HG02943 (cell line): ENCODE measurements around the gene TYMS.

Experiments used
- ATAC-seq: cut with Tn5 transposase; IDR thresholded peaks from one replicate; pipeline ENCODE4 v1.9.1; 2021; ENCODE audit warnings: mild to moderate bottlenecking, low read depth, moderate library complexity; ENCODE audit not compliant: unreplicated experiment

Gene TYMS

DNA sequence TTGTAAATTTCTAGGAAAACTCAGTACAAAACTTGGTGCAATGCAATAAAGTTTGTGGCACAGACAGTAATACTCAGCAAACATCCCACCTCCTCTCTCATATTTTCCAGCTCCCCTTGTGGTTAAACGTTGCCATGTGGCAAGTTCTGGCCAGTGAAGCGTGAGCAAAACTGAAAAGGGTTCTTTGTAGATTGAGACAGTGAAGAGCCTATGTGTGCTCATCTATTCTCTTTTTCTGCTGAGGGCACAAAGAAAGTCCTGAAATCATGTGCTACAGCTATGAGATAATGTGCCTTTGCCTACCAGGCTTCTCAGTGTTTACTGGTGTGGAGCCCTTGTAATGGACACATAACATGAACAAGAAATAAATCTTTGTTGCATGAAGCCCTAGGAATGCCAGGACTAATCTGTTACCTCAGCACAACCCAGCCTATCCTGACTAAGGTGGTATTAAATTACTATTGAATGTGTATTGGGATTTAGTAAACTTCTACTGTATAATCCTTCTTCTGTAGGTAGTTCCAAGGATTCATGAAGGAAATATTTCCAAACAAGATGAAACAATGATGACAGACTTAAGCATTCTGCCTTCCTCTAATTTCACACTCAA lies 13.0 kb upstream of the TYMS start:
- no peak for ATAC-seq

DNA sequence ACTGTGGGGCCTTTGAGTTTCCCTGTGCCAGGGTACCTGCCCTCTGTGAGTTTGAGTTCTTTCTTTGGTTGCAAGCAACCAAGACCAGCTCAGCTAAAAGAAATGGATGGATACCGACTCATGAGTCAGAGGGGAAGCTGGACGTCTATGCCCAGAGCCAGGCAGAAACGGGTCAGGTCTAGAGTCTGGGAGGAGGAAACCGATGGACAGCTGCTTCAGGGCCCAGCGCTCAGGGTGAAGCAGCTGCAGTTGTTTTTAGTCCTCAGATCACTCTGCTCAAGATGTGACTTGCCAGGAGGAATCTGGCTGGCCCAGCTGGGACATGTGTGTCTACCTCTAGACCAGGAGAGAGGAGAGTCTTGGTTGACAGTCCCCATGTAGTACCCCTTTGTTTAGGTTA lies 10.1 kb upstream of the TYMS start:
- no peak for ATAC-seq

DNA sequence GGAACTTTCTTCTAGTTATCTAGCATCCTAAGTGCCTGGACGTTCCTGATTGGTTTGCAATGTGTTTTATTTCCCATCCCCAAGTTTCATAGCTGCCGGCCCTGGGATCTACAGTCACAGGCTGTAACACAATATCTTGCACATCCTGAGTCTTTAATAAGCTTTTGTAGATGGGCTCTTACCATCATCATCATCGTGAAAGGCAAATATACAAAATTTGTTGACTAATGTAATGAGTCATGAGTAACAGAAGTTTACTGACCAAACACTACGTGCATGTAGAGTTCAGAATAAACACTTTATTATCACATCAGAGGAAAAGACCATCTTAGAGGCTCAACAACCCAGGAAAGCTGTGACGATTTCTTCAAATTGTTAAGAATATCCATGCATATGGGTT lies 8.1 kb upstream of the TYMS start:
- no peak for ATAC-seq

DNA sequence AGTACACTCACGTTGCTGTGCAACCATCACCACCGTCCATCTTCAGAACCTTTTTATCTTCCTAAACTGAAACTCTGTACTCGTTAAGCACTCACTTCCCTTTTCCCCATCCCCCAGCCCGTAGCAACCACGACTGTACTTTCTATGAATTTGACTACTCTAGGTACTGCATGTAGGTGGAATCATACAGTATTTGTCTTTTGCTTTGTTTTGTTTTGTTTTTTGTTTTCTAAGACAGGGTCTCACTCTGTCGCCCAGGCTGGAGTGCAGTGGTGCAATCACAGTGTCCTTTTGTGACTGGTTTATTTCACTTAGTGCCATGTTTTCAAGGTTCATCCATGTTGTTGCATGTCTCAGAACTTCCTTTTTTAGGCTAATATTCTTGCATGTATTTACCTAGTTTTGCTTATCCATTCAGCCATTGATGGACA lies 7.0 kb upstream of the TYMS start:
- ATAC-seq: peak; percentile 94

DNA sequence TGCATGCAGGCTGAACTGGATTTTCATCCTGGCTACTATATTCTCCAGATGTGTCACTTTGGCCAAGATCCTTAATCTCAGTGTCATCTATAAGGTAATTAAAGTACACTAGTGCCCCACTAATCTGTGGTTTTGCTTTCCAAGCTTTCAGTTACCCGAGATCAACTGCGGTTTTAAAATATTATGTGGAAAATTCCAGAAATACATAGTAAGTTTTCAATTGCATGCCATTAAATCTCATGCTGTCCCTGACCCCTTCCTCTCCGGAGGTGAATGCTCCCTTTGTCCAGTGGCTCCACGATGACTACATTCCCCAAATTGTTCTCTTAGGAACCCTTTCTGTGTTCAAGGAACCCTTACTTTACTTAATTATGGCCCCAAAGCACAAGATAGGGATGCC lies 5.3 kb upstream of the TYMS start:
- ATAC-seq: no peak

DNA sequence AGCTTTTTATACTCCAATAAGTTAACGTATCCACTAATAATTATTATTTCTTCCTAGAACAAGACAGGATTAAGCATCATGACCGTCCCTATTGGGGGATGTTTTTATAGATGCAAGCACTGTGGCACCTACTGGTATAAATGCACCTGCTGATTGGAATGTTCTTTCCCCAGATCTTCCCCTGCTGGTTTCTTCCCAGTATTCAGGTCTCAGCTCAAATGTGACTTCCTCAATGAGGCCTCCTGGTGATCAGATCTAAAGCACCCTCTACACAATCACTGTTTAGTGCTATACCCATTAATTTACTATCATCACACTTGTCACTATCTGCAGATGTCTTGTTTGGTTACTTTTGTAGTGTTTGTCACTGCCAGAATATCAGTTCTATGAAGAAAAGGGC lies 3.9 kb upstream of the TYMS start:
- no peak for ATAC-seq

DNA sequence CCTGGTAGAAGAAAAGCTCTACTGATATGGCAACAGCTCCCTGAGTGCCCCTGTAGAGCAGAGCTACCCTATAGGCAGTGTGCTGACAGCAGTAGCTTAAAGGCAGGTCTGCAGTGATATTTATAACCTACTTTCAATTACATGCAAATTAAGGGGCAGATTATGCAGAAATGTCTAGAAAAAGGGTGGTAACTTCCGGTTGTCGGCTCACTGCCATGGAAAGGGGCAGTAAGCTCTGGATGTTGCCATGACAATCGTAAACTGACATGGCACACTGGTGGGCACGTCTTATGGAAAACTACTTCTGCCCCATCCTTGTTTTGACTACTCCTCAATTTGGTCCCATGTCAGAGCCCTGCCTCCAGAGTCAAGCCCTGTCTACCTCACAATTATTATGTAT lies 2.9 kb upstream of the TYMS start:
- no peak for ATAC-seq

DNA sequence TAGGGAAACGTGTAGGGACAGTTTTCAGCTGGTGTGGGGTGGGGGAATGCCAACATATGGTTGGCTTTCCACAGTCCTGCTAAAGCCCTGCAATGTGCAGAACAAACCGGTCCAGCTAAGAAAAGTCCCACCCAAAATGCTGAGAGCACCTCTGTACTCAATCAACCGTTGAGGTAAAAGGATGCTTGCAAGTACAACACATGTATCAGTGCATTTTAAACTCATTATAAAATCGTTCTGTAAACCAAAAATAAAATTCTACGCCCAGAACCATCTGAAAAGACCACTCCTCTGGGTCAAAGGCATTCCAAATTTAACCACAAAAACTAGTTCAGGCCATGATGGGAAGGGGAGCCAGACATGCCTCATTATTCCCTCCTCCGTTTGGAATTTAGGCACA lies 2.0 kb upstream of the TYMS start:
- ATAC-seq: no peak

DNA sequence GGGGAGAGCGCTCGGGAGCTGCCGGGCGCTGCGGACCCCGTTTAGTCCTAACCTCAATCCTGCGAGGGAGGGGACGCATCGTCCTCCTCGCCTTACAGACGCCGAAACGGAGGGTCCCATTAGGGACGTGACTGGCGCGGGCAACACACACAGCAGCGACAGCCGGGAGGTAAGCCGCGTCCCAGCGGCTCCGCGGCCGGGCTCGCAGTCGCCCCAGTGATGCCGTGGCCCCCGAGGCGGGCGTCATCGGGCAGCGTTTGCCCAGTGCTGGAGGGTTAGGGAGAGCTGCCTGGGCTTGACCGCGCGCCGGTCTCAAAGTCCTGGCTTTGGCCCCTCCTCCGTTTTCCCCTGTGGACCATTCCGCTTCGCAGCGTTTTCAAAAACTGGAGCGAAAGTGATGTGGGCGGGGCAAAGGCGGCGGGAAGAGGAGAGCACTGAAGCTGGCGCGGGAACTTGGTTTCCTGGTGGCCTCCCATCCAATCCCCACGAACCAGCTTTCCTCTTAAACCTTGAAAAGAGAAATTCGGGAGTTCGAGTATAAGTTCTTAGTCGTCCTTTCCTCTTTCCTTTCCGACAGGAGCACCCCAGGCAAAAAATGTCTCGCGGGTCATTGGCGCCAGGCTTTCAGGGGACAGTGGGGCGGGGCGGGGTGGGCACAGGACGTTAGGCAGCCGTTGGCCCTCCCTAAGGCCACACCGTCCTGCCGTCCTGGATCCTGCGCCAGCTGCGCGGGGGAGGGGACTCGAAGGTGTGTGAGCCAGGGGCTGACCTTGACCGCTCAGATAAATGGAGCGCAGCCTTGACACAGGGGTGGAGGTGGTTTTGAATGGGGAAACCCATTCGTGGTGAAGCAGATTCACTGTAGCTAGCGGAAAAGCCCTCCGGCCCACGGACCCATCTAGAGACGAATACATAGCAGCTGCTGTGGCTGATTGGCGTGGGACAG lies 821 bp downstream of the TYMS start:
- peak; percentile 58 for ATAC-seq

DNA sequence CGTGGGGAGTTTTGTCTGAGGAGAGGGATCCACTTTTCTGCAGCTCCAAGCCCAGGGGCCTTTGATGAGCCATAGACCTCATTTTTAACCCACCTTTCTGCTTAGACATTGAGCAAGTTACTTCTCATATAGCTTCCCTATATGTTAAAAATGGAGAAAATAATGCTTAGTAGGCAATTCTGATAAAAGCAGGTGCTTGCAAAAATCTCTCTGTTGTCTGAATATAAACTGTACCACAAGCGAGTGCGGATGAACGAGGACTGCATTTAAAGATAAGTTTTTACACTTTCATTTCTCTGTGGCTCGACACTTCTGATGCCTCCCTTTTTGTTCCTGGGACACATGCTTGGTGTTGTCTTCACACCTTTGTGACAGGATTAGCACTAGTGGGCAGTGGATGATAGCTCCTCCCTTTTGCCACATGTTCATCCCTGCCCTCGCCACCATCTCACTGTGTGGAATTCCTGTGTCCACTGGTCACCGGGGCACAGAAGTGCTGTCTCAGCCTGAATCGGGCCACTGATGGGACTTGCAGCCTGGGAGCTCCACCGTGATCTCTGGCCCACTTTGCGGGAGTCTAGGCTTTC lies 1.6 kb downstream of the TYMS start:
- no peak for ATAC-seq

DNA sequence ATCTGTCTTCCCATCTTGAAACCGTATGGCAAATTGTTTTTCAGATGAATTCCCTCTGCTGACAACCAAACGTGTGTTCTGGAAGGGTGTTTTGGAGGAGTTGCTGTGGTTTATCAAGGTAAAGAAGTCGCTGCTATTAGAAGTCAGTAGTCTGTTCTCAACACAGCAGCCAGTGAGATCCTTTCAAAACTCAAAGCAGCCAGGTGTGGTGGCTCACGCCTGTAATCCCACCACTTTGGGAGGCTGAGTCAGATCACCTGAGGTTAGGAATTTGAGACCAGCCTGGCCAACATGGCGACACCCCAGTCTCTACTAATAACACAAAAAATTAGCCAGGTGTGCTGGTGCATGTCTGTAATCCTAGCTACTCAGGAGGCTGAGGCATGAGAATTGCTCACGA lies 2.1 kb downstream of the TYMS start:
- ATAC-seq: no peak

DNA sequence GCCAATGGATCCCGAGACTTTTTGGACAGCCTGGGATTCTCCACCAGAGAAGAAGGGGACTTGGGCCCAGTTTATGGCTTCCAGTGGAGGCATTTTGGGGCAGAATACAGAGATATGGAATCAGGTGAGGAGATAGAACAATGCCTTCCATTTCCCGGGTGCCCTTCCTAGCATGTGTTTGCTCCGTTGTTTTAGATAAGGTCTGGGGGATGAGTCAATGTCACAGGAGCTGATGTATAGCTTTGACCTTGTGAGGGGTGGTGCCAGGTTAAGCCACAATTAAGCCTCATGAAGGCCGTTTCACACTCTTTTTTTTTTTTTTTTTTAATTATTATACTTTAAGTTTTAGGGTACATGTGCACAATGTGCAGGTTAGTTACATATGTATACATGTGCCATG lies 4.7 kb downstream of the TYMS start:
- no peak for ATAC-seq

DNA sequence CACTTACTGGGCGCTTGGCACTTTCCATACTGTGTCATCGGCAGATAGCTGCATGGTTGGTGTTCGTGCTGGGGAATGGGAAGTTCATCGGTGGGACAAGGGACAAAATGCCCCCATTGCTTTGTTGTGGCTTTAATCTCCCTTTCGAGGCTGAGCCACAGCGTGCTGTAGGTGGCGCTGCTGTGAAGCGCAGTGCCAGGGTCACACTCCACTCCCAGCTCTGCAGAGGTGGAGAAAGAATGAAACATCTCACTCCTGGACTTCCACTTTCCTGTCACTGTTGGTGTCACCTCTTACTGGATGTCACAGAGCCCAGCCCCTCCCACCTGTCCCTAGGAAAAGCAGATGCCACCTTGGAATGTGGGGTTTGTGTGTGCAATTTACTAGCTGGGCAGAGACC lies 8.7 kb downstream of the TYMS start:
- no peak for ATAC-seq

DNA sequence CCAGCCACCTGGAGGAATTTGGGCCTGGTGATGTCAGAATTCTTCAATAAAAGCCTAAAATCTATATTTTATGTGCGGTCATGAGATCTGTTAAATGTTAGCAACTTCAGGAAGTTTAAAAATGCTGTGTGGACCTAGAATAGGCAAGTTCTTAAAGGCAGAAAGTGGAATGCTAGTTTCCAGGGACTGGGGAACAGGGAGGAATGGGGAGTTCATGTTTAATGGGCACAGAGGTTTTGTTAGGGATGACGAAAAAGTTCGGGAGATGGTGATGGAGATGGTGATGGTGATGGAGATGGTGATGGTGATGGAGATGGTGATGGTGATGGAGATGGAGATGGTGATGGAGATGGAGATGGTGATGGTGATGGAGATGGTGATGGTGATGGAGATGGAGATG lies 9.2 kb downstream of the TYMS start:
- ATAC-seq: no peak

DNA sequence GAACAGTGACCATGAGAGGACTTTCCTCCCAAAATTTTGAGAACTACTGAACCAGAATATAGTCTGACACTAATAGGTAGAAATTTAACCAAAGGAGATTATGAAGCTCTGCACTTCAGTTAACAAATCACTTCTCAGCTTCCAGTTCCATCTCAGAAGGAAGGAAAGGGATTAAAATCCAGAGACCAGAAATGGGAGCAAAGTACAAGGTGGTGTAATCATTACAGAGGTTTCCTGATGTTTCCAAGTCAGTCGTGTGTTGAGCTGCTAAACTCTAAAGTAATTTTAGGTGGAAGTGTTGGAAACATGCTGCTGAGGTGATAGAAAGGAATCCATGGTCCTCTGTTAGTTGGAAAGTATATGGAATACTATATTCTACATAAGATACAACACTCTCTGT lies 10.8 kb downstream of the TYMS start:
- ATAC-seq: no peak

DNA sequence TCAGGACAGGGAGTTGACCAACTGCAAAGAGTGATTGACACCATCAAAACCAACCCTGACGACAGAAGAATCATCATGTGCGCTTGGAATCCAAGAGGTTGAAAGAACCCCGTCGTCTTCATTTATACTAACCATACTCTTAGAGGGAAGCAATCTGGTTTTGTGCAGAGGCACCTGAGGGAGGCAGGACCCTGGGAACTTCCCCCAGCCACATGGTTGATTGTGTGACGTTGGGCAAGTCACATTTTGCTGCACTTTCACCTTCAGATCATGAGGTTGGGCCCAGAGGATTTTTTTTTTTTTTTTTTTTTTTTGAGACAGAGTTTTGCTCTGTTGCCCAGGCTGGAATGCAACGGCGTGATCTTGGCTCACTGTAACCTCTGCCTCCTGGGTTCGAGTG lies 11.6 kb downstream of the TYMS start:
- ATAC-seq: no peak

DNA sequence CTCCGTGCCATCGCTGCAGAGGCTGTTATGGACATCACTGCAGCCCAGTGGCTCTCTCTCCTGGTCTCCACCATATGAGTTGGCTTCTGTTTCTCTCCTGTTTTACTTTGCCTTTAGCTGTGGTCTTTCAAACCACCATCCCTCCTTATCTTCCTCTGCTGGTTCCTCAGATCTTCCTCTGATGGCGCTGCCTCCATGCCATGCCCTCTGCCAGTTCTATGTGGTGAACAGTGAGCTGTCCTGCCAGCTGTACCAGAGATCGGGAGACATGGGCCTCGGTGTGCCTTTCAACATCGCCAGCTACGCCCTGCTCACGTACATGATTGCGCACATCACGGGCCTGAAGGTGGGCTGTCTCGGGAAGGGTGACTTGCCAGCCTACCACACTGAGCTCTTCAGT lies 13.1 kb downstream of the TYMS start:
- no peak for ATAC-seq

DNA sequence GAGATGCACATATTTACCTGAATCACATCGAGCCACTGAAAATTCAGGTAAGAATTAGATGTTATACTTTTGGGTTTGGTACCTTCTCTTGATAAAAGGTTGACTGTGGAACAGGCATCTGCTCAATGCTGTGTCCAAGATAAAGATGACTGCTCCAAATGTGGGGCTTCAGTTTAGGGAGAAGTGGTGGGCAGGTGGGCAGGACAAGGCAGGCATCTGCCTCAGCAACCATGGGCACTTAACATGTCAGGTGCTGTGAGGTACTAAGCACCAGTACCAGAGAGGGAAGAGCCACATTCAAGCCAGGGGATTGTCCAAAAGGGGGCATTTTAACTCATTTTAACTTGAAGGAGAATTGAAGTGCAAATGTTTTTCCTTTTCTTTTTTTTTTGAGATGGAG lies 14.0 kb downstream of the TYMS start:
- ATAC-seq: no peak

DNA sequence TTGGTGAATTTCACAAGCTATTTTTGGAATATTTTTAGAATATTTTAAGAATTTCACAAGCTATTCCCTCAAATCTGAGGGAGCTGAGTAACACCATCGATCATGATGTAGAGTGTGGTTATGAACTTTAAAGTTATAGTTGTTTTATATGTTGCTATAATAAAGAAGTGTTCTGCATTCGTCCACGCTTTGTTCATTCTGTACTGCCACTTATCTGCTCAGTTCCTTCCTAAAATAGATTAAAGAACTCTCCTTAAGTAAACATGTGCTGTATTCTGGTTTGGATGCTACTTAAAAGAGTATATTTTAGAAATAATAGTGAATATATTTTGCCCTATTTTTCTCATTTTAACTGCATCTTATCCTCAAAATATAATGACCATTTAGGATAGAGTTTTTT lies 15.9 kb downstream of the TYMS start:
- no peak for ATAC-seq

DNA sequence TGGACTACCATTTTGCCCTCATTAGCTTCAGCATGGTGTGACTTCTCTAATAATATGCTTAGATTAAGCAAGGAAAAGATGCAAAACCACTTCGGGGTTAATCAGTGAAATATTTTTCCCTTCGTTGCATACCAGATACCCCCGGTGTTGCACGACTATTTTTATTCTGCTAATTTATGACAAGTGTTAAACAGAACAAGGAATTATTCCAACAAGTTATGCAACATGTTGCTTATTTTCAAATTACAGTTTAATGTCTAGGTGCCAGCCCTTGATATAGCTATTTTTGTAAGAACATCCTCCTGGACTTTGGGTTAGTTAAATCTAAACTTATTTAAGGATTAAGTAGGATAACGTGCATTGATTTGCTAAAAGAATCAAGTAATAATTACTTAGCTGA lies 16.3 kb downstream of the TYMS start:
- ATAC-seq: no peak

DNA sequence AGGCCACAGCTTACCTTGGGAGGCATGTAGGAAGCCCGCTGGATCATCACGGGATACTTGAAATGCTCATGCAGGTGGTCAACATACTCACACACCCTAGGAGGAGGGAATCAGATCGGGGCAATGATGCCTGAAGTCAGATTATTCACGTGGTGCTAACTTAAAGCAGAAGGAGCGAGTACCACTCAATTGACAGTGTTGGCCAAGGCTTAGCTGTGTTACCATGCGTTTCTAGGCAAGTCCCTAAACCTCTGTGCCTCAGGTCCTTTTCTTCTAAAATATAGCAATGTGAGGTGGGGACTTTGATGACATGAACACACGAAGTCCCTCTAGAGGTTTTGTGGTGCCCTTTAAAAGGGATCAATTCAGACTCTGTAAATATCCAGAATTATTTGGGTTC lies 17.9 kb downstream of the TYMS start:
- ATAC-seq: no peak

DNA sequence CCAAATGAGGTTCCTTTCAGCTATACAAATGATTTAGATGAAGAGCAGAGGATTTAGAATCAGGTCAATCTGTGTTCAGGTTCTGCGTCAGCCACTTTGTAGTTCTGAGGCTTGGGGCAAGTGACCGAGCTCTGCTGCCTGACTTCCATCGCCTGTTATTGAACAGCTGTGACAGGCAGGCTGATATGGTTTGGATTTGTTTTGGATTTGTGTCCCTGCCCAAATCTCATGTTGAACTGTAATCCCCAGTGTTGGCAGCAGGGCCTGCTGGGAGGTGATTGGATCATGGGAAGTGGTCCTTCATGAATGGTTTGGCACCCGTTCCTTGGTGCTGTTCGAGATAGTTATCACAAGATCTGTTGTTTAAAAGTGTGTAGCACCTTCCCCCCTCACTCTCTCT lies 18.6 kb downstream of the TYMS start:
- no peak for ATAC-seq
